ENCODE results near the gene DHRS13.
A peak's percentile ranks its signal among the peaks of the same experiment; 100 is the strongest.

The DHRS13 gene, protein sequence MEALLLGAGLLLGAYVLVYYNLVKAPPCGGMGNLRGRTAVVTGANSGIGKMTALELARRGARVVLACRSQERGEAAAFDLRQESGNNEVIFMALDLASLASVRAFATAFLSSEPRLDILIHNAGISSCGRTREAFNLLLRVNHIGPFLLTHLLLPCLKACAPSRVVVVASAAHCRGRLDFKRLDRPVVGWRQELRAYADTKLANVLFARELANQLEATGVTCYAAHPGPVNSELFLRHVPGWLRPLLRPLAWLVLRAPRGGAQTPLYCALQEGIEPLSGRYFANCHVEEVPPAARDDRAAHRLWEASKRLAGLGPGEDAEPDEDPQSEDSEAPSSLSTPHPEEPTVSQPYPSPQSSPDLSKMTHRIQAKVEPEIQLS

DNA sequence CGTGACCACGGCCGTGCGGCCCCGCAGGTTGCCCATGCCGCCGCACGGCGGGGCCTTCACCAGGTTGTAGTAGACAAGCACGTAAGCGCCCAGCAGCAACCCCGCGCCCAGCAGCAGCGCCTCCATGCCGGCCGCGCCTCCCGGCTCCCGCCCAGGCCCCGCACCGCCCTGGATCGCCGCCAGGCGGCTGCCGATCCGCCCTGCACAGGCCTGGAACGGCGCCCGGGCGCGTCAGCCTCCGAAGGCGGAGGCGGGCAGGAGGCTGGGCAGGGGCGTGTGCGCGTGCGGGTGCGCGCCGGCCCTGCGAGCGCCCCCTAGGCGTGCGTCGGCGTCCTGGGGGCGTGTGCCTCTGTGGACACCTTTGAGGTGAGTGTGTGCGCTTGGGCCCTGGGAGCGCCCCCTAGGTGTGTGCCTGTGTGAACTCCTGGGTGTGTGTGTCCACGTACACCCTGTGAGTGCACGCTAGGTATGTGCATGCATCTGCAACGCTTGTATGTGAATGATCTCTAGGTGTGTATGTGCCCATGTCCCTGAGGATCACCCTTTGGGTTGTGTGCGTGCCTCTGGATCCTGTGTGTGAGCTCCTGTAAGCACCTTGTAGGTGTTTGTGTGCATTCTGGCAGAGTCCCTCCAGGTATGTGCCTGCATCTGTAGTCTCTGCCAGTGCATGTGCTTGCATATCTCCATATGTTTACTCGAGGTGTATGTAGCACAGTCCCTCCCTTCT is at the start of gene DHRS13:
Gene DHRS13 (minus strand): TSS at position 261 of the 727 bp plus-strand sequence. CDS start 135 bp downstream, at position 126.
- DNase-seq = peak; percentile 99

DNA sequence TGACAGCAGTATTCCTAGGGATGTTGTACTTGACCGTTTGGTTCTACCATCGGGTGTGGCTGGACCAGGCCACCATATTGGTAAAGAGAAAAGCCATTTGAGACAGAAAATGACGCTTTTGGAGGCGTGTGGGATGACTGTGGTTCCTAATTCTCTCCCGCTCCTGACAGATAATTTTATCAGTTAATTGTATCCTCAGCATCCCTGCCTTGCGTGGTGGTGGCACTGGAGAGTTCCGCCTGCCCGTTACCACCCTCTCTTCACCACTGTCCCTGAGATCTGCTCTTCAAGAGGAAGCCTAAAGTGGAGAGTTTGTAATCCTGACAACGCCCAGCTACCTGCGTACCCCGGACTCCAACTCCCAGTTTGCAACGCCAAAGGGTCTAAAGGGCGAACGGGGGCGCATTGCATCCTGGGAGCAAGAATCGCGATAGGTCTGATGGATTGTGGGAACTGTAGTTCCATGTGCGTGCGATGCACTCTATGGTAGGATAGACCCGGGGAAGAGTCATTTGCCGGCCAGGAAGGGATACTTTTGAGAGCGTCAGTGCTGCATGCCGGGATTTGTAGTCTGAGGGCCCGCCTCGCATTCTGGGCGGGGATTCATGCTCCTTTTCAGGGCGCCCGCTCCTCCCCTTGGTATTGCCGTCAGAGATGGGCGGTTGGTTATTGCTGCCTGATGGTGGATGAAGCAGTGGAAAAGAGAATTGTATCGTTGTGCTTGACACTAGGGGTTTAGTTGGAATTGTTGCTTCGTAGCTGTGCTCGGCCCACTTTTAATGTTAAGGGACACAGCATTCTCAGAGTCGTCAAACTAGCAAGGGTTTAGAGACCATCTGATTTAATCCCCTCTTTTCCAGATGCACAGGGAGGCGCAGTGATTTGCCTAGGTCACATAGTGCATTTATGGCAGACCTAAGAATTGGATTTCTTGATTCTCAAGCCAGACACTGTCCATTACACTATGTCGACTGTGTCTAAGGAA is 49.4 kb upstream of the DHRS13 start:
- DNase-seq = peak; percentile 100

DNA sequence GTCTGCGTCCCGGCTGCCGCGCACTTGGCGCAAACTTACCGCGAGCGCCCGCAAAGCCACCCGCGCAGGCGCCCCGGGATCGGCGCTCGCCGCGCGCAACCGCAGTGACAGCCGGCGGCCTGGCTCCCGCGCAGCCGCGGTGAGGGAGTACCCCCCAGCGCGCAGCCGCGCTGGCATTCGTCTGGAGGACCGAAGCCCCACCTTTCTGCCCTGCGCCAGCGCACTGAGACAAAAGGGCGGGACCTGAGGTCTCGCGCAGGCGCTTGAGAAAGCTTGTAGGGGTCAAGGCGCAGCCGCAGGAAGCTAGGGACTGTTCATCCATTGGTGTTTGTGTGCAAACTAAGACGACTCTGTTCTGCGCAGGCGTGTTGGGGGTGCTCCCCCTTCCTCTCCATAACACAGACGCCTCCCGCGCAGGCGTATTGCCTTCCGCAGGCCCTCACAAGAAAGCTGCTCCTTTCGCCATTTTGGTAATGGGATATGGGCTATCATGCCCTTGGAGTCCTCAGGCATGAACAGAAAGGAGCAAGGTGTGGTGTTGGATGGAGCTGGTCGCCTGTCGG is 48.6 kb upstream of the DHRS13 start, which contains the start of gene PHF12:
Gene PHF12 (minus strand): TSS at position 91 of the 563 bp plus-strand sequence. CDS start 558 bp downstream, outside the sequence.
- DNase-seq = peak; percentile 100

DNA sequence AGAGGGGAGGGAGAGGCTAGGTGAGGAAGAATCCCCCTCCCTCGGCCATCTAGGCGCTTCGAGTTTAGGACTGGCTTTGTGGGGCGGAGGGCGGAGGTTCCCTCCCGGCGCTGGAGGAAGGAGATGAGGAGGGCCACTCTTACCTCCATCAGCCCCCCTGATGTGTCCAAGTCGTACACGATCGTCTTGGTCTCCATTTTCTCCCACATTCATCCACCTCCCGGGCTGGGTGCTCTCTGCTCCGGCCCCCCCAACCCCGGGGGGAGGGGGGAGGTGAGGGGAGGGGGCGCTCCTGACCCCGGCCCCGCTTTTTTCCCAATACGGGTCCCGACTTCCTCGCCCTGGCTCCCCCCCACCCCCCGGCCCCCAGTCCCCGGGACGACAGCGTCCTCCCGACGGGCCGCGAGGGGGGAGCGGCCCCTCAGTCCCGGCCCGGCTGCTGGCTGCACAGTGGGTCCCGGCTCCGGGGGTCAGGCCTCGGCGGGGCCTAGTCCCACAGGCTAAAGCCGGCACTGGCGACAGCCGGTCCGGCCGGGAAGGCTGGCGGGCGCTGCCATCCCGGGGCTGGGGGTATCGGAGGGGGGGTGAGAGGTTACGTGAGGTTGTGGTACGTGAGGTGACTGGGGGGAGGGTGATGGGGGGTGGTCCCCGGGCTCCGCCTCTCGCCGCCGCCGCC is 48.0 kb upstream of the DHRS13 start:
- DNase-seq = no peak

DNA sequence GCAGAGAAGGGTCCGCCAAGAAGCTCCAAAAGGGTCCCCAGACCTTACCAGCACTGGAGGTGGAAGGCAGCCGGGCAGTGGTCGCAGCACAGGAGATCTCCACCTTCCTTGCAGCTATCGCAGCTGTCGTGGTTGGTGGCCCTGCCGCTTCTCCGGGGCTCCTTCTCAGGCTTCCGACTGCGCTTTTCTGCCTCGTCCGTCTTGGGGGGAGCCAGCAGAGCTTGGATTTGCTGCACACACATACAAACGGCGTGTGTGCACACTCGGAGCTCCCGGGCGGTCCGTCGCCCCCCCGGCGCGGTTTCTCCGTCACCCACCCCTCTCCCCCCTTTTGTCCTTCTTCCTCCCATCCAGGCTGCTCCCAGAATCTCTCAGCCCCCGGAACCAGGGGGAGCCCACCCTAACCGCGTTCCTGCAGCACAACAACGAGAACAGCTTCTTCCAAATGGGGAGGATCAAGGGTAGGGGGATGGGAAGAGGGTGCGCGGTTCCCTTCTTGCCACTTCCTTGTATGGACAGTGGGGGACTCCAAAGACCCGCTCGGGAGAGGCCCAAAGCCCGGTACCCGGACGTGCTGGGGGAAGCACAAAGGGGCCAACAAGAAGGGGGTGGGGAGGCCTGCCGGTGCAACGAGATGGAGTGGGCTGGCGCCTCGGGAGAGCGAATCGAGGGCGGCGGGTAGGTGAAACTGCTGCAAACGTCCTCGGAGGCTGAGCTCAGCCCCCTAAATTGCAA is 47.3 kb upstream of the DHRS13 start:
- DNase-seq = peak; percentile 85

DNA sequence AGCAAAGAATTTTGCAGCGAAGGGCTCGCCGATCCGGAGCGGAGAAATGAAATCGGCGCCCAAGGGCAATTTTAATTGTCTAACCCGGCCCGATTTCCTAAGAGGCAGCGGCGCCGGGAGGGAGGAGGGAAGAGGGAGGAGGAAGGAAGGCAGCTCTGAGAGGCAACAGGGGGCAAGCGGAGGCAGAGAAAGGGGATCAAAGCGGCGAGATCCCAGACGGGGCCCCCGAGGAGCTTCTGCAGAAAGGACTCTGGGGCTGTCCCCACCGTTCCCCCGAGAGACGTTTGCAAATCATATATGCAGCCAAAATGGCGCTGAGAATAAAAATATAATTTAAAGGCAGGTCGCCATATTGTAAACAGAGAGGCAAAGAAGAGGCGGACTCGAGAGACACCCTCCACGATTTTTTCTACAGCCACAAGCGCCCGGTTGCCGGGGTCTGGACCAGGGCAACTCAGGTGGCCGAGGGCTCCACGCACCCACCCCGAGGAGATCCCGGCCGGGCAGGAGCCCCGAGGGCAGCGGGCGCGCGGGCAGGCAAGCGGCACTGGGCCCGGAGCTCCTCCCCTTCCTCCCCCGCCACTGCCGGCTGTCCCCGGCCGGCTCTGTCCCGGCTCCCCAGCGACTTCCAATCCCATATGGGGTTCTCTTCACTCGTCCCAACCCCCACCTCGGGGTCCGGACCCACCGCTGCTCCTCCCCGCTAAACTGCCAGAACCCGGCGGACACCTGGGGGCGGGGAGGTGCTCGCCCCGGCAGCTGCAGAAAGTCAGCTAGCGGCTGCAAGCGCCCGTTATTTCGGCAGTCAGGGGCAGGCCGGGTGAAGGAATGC is 46.5 kb upstream of the DHRS13 start:
- peak; percentile 81 for DNase-seq

DNA sequence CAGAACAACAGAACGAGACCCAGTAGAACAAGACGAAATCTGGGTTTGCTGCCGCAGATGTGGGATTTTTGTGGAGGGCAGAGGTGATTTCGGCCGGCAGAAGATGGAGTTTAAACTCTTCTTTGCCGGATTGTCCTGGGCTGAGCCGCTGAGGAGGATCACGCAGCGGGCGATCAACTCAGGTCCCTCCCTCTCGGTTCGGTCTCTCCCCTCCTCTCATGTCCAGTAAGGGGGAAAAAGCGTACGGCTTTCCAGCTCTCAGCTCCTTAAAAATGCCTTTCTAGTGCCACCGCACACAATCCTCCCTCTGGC is 46.0 kb upstream of the DHRS13 start:
- no peak for DNase-seq

DNA sequence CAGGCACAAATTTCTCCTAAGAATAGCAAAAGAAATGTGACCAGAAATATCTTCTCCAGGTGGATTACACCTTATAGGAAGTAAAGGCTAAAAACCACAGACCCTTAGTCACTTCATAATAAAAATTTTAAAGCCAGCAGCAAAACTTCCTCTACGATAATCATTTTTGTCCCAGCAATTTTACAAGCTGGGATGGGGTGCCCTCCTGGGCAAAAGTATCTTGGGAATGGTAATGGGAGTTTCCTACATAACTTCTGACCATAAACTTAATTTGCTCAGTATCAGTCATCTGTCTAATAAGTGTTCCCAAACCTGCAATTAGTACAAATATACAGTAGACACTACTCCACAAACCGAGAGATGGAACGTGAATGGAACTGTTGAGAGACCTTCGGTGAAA is 45.5 kb upstream of the DHRS13 start:
- DNase-seq = no peak

DNA sequence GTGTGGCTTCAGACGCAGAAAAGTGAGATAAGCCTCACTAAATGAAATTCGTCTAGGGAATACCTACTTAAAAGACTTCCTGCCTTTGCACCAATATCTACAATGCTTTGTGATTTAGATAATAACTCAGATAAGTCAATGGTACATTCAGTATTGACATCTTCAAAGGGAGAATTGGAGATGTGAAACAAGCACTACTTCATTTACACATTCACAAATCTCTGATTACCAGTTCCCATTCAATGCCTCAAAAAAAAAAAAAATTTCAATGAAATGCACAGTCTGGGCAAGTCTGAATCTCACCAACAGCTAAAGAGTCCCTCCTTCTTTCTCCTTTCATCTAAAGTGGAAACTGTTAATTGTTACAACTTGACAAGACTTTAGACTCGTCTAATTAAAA is 44.8 kb upstream of the DHRS13 start:
- no peak for DNase-seq

DNA sequence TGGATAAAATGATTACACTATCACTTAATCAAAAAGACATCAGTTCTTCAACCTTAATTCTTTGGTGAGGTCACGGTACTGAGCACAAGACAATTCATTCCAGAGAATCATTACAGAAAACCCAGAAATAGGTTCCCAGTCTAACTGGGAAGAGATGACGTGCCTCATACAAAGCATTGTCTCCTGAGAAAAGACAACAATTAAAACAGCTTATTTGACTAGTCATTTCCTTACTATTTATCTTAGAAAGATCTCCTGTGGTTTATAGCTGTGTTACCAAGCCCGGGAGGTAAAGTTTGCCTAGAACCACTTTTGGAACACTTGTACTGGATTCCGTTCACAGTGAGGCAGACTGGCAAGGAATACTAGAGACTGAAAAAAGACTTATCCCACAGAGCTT is 43.4 kb upstream of the DHRS13 start:
- DNase-seq = no peak

DNA sequence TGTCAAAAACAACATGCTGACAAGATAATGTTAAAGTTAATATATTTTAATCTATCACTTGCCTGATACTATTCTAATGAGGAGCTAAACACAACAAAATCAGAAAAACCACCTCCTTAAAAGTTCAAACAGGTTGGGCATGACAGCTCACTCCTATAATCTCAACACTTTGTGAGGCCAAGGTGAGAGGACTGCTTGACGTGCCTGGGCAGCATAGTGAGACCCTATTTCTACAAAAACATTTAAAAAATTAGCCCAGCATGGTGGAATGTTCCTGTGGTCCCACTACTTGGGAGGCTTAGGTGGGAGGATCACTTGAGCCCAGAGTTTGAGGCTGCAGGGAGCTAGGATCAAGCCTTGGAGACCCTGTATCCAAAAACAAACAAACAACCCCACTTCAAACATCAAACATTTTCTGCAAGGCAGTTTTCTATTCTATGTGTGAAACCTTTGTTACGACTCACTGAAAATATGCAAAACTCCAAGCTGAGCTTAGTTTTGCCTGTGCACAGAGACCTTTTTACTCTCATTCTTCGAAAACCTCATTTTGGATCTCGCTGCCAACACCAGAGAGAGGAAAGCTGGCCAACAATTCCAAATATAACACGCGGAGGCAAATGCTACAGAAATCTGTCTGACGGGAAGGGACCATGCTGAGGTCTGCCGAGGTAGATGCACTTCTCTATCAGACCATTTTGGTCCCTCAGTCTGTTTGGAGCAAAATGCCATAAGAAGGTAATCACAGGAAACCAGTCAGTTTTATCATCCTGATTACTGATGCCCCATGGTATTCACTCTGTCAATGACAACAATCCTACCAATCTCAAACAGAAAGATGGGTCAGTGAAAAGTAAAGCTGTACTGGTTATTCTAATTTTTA is 42.2 kb upstream of the DHRS13 start:
- DNase-seq = no peak

DNA sequence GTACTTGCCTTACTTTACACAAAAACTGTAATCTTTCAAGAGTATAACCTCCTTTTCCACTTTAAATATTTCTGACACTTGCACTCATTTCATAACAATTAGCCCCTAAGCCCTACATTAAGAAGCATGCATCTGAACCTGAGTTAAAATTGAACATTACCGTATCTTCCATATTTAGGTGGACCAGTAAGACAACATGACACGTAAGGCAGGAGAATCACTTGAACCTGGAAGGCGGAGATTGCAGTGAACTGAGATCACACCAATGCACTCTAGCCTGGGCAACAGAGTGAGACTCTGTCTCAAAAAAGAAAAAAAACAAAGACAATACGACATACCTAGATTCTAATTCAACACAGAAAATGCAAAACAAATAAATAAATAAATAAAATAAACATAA is 41.5 kb upstream of the DHRS13 start:
- DNase-seq = no peak

DNA sequence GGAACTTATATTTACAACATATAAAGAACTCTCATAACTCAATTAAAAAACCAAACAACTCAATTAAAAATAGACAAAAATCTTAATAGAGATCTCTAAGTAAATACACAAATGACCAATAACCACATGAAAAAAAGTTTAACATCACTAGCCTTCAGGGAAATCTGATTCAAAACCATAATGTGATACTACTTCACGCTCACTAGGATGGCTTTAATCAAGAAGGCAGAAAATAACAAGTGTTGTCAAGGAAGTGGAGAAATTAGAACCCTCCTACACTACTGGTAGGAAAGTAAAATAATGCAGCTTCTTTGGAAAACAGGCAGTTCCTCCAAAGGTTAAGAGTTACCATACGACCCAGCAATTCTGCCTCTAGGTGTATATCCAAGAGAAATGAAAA is 40.0 kb upstream of the DHRS13 start:
- DNase-seq = no peak

DNA sequence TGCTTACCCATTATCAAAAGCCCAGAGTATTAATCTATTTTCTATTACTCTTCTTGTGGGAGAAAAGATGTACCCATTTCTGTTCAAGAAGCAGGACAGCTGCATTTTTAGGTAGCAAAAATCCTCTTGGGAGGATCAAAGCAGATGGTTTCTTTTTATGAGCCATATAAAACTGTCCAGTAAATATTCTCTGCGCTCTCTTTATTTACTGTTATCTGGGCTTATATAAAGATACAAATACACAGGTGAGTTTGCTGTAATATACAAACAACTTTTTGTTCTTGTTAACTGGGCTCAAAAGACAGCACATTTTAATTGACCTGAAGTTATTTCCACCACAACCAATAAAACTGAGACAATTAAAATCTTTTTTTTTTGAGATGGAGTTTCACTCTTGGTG is 38.4 kb upstream of the DHRS13 start:
- DNase-seq = no peak

DNA sequence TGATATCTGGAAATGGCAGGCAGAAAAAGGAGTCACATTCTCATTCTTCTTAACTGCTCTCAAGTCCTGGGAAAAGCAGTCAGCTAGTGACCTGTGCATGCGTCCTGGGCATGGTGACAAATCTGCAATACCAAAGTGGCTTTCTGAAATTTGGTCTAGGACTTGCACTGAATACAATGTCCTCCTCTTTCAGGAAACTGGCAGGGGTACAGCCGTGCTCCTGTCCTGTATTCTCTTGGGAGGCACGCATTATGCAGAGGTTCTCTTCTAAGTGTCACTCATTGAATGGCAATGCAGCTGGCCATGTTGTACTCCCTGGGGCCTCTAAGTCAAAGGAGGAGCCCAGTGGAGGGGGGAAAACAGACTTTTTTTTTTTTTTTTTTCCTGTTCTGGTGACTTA is 37.8 kb upstream of the DHRS13 start:
- DNase-seq = no peak

DNA sequence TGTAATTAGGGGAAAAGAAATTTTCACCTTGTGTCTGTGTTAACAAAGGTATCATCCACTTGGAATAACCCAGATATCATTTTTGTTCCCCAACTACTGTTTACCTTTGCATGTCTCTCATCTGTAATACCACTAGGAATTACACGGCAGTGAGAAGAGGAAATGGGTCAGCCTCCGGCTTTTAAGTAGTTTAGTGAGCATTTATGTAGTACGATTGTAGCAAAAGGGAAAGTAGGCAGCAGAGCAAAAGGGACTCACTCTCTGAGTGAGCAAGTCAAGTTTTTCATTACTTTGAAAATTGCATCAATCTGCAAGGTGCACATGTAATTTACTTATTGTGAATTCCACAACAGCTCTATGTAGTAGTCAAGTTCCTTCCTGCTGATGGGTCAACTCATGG is 37.3 kb upstream of the DHRS13 start:
- DNase-seq = no peak

DNA sequence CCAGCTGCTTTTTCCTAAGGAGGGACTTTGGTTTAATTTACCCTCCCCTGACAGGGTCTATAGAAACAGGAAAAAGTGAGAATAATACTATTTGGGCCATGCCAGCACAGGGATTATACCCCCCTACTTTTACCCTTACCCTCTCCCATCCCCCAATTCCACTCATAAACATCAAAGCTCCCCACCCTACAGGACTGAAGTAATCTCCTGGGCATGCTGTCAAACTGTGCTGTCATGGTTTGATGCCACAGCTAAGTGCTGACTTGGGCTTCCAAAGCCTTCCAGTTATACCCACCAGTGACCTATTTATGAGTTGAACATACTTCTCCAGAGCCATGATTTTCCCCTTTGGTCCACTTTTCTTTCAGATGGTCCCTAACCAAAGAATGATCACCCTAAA is 35.7 kb upstream of the DHRS13 start:
- DNase-seq = no peak

DNA sequence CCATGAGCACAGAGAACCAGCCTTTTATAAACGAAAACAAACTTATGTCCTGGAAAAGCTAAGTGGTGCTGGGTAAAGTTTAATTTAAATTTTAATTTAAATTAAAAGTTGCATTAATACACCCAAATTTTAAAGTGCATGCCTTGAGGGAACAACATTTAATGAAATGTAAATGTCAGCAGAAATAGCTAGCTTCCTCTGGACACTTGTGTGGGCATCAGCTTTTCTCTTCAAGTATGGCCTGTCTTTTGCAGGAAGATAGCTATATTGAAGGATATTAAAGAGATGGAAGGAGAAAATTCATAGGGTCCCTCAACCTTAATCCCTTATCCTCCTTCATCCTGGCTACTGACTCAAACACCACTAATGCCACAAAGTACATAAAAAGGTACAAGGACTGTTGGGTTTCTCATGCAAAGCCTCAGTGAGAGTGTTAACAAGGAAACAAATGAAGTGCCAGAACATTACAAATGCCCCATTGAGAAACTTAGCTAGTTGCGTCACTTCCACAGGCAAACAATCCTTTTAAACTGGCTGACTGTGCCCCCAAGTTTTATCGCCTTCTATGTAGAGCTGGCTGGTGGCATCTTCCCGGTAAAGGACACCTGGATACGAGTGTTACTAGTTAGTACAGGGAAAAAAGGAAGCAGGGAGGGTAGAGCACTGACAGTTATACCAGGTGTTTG is 34.3 kb upstream of the DHRS13 start:
- no peak for DNase-seq

Measured in OCI-M1 (cell line).